Brain microvascular endothelial cell (primary cell): ENCODE results near the gene TBC1D30.

Experiments used
- DNase-seq: peaks from one replicate; pipeline ENCODE4 v3.0.0-alpha.2; 2020
- H3K27ac ChIP-seq: fragments of 250-450 bp; sonication (Bioruptor Pico); 2 replicates; pipeline ENCODE4 v1.5.1; 2020; ENCODE audit warnings: mild to moderate bottlenecking, moderate library complexity
- H3K27me3 ChIP-seq: fragments of 250-450 bp; sonication (Bioruptor Pico); replicated peaks from 2 replicates; pipeline ENCODE4 v1.5.1; 2020; ENCODE audit warnings: mild to moderate bottlenecking
- H3K36me3 ChIP-seq: fragments of 250-450 bp; sonication (Bioruptor Pico); replicated peaks from 2 replicates; pipeline ENCODE4 v1.5.1; 2020; ENCODE audit warnings: mild to moderate bottlenecking
- H3K4me3 ChIP-seq: 2 replicates; pipeline ENCODE4 v1.5.1; 2011; ENCODE audit warnings: low read depth, mild to moderate bottlenecking, control low read depth, low read length, moderate library complexity
- in situ Hi-C: cut with HindIII; loops from 2 replicates; pipeline ENCODE4 v1.10.0; 2017; ENCODE audit warnings: low sequenced_read_pairs, low pct_ligation_motif_present
- TF ChIP-seq, protein P1 (sequence below): IDR thresholded peaks from 2 replicates; pipeline ENCODE4 v1.5.1; 2011; ENCODE audit warnings: low read depth, mild to moderate bottlenecking, moderate library complexity, low read length, control low read depth, inconsistent platforms; ENCODE audit errors: missing control alignments

TBC1D30 gene

DNA sequence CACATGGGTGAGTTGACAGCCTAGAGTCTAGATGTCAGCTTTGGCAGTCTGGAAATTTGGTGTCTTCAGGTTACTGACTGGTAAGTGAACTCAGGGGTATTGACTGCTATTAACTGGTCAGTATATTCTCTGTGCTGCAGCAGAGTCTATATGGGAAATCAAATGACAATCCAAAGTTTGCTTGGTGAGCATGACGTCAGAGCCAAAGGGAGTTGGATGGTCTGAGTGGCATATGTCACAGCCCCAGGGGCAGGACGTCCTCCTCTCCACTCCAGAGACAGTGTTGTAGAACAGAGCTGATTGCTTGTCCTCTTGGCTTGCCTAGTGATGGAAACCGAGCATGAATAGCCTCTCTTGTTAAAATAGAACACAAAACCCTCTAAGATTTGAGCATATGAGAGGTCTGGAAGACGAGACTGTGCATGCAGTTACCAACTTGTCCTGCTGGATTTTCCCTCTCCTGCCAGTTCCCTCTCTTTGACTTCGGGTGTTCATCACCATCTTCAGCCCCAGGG is 3.3 kb upstream of the TBC1D30 start:
- in situ Hi-C loops, result no loop called here
- TF ChIP-seq, protein P1, sequence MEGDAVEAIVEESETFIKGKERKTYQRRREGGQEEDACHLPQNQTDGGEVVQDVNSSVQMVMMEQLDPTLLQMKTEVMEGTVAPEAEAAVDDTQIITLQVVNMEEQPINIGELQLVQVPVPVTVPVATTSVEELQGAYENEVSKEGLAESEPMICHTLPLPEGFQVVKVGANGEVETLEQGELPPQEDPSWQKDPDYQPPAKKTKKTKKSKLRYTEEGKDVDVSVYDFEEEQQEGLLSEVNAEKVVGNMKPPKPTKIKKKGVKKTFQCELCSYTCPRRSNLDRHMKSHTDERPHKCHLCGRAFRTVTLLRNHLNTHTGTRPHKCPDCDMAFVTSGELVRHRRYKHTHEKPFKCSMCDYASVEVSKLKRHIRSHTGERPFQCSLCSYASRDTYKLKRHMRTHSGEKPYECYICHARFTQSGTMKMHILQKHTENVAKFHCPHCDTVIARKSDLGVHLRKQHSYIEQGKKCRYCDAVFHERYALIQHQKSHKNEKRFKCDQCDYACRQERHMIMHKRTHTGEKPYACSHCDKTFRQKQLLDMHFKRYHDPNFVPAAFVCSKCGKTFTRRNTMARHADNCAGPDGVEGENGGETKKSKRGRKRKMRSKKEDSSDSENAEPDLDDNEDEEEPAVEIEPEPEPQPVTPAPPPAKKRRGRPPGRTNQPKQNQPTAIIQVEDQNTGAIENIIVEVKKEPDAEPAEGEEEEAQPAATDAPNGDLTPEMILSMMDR, result no peak
- H3K27ac ChIP-seq, result no peak overlapping the region
- no peak overlapping the region for H3K4me3 ChIP-seq
- H3K27me3 ChIP-seq, result peaks cover 21% of the 10 kb centered on the region
- no peaks in the 10 kb centered on the region for H3K36me3 ChIP-seq
- no peak for DNase-seq

DNA sequence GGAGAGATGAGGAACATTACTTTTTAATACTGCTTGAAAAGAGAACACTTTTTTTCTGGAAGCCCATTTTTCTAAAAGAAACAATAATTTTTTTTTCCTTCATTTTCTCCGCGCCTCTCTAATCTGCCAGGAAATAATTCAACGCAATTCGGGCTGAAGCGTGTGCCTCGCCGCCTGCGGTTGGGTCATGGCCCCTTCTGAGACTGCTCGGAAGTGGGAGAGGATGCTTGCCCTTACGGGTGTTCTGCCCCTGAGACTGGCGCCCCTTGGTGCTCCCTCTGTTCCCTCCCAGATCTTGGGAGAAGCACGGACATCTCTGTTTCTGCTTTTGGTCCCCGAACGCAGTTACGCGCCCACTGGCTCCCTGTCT is 332 bp upstream of the TBC1D30 start:
- no peak for DNase-seq
- TF ChIP-seq, protein P1, result no peak
- Histone ChIP-seq H3K27ac (no peak overlapping the region), H3K4me3 (peak overlapping the region; percentile 41), H3K27me3 (peaks cover 32% of the 10 kb centered on the region), H3K36me3 (no peaks in the 10 kb centered on the region)
- in situ Hi-C loops, result no loop called here

DNA sequence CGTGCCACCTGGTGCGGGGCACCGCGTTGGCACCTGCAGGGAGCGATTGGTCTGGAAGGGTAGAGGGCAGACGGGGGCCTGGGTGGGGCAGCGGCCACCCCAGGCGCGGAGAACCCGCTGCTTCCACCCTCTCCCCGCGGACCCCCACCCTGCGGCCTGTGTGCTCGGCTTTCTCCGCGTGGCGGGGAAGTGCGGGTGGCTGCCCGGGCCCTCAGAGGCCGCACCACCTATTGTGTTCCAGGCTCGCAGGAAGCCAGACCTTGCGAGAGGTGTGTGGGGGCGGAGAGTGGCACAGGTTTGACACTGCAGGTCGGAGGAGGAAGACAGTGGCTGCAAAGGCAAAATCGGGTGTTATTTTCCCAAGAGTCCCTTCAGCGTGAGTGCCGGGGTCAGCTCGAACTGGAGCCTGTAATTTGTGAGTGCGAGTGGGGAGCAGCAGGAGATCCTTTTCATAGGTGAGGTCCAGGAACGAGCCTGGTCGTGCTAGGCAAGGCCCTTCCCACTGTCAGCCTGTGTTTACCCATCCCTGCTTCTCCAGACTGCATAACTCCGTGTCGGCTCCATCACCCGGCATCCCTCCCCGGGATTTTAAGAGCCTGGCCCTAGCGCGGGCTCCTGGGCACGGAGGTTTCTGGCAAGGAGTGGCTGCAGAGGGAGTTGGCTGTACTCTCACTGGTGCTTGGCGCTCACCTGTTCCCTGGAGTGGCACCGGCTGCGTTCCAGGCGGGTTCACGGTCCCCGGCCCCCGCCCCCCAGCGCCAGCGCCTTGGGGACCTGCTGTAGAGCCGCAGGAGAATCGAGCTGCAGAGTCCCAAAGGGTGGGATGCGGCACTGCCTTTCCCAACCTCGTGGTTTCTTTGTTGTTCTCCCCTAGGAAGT is 935 bp downstream of the TBC1D30 start:
- Histone ChIP-seq H3K4me3 (no peak overlapping the region), H3K36me3 (no peaks in the 10 kb centered on the region), H3K27me3 (peaks cover 32% of the 10 kb centered on the region), H3K27ac (no peak overlapping the region)
- TF ChIP-seq, protein P1, result no peak
- in situ Hi-C loops, result no loop called here
- DNase-seq, result no peak

DNA sequence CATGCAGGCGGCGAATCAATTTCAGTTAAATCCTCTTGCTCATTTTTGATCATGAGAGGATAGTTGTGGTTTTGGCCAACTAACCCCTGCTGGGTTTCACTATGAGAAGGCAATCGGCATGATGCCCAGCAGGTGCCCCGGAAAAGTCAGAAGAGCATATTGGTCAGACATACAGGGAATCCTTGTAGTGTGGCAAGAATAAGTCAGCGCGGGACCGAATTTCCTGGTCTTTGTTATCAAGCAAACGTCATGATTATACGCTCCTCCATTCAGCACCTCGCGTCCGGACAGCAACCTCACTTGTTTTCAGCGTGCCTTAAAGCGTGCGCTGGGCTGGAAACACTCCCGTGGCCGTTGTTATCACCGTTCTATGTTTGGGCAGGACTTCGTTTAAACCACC is 1.8 kb downstream of the TBC1D30 start:
- H3K4me3 ChIP-seq, result no peak overlapping the region
- in situ Hi-C loops, result no loop called here
- DNase-seq, result peak; percentile 54
- H3K27me3 ChIP-seq, result peaks cover 32% of the 10 kb centered on the region
- no peaks in the 10 kb centered on the region for H3K36me3 ChIP-seq
- TF ChIP-seq, protein P1, result no peak
- no peak overlapping the region for H3K27ac ChIP-seq

DNA sequence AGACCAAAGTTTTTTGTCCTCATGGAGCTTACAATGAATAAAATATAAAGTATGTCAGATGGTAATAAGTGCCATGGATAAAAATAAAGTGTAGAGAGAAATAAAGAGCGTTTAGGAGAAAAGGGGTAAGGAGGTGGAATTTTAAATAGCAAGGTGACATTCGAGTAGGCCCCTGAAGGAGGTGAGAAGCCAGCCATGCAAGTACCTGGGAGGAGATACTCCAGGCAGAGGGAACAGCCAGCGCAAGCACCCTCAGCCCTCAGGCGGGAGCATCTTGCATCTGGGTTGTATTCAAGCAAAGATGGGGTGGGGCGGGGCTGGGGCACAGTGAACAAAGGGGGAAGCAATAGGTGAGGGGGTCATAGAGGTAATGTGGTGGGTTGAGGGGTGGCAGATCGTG is 4.3 kb downstream of the TBC1D30 start:
- TF ChIP-seq, protein P1, result no peak
- Histone ChIP-seq H3K27me3 (peaks cover 32% of the 10 kb centered on the region), H3K27ac (no peak overlapping the region), H3K36me3 (no peaks in the 10 kb centered on the region), H3K4me3 (no peak overlapping the region)
- DNase-seq, result no peak
- in situ Hi-C loops, result no loop called here
